Astrocyte (in vitro differentiated cells and primary cell): Measurements from ENCODE around the gene LY6G6D. TPM values are rescaled to one million over a fixed set of nuclear protein-coding genes. Genes with fewer than 3 reads are reported as not detected.

Source experiments
- DNase-seq: peaks from one replicate; pipeline ENCODE4 v3.0.0-alpha.2; 2010; ENCODE audit warnings: low read depth
- FAIRE-seq: peaks from 2 replicates; lab custom pipeline; 2011; peaks lifted over from hg19 to GRCh38; lab: Jason Lieb, UNC
- H2AFZ ChIP-seq: 2 replicates; pipeline ENCODE4 v1.6.0; 2012; ENCODE audit warnings: low read depth, low read length, inconsistent platforms
- H3K27ac ChIP-seq: 2 replicates; pipeline ENCODE4 v1.5.1; 2011; ENCODE audit warnings: low read depth, low read length, inconsistent platforms
- H3K27me3 ChIP-seq: 2 replicates; pipeline ENCODE4 v1.6.0; 2011; ENCODE audit warnings: low read length, inconsistent platforms; ENCODE audit not compliant: insufficient read depth
- H3K36me3 ChIP-seq: 2 replicates; pipeline ENCODE4 v1.5.1; 2011; ENCODE audit warnings: low read length, inconsistent platforms; ENCODE audit not compliant: insufficient read depth
- H3K4me1 ChIP-seq: 2 replicates; pipeline ENCODE4 v1.5.1; 2011; ENCODE audit warnings: low read length, inconsistent platforms; ENCODE audit not compliant: insufficient read depth
- H3K4me2 ChIP-seq: 2 replicates; pipeline ENCODE4 v1.6.0; 2012; ENCODE audit warnings: low read length, inconsistent platforms
- H3K4me3 ChIP-seq: 2 replicates; pipeline ENCODE4 v1.5.1; 2011; ENCODE audit warnings: low read depth, mild to moderate bottlenecking, low read length, inconsistent platforms; ENCODE audit not compliant: insufficient read depth
- H3K79me2 ChIP-seq: 2 replicates; pipeline ENCODE4 v1.6.0; 2012; ENCODE audit warnings: mild to moderate bottlenecking, low read length, inconsistent platforms; ENCODE audit not compliant: insufficient read depth
- H3K9ac ChIP-seq: 2 replicates; pipeline ENCODE4 v1.6.0; 2012; ENCODE audit warnings: mild to moderate bottlenecking, low read length, inconsistent platforms
- H3K9me3 ChIP-seq: 2 replicates; pipeline ENCODE4 v1.5.1; 2012; ENCODE audit warnings: low read depth, mild to moderate bottlenecking, low read length, inconsistent platforms; ENCODE audit not compliant: insufficient read depth
- H4K20me1 ChIP-seq: 2 replicates; pipeline ENCODE4 v1.6.0; 2012; ENCODE audit warnings: low read length, inconsistent platforms; ENCODE audit not compliant: insufficient read depth
- H3K27ac Mint-ChIP-seq: one replicate; pipeline ENCODE4 v1.8.0; 2021; ENCODE audit warnings: mild to moderate bottlenecking, mixed read lengths; ENCODE audit not compliant: unreplicated experiment
- H3K27me3 Mint-ChIP-seq: one replicate; pipeline ENCODE4 v1.8.0; 2021; ENCODE audit warnings: low read depth, mixed read lengths; ENCODE audit not compliant: unreplicated experiment
- H3K36me3 Mint-ChIP-seq: one replicate; pipeline ENCODE4 v1.8.0; 2021; ENCODE audit warnings: low read depth, mixed read lengths; ENCODE audit not compliant: unreplicated experiment
- H3K4me1 Mint-ChIP-seq: one replicate; pipeline ENCODE4 v1.8.0; 2021; ENCODE audit warnings: low read depth, mixed read lengths; ENCODE audit not compliant: unreplicated experiment
- H3K4me3 Mint-ChIP-seq: one replicate; pipeline ENCODE4 v1.8.0; 2021; ENCODE audit warnings: mild to moderate bottlenecking, moderate library complexity, mixed read lengths; ENCODE audit not compliant: unreplicated experiment
- H3K9me3 Mint-ChIP-seq: one replicate; pipeline ENCODE4 v1.8.0; 2021; ENCODE audit warnings: mild to moderate bottlenecking, mixed read lengths; ENCODE audit not compliant: unreplicated experiment
- EZH2 ChIP-seq: IDR thresholded peaks from 2 replicates; pipeline ENCODE4 v1.6.1; 2012; ENCODE audit warnings: mild to moderate bottlenecking, low read length, inconsistent platforms; ENCODE audit not compliant: insufficient read depth
- total RNA-seq: library from RNA; stranded (reverse); gene quantifications from 2 replicates; pipeline ENCODE4 v1.2.1, GENCODE V29; 2021
- TF ChIP-seq, protein P1 (sequence below): IDR thresholded peaks from 2 replicates; pipeline ENCODE4 v1.5.1; 2011; ENCODE audit warnings: low read depth, mild to moderate bottlenecking, inconsistent platforms, low read length, moderate library complexity; ENCODE audit not compliant: insufficient read depth

Gene LY6G6D
- total RNA-seq, 1 donor from 2014 or later, result not detected

GRCh38 chr6:31733734-31734133 is 18.6 kb downstream of the LY6G6D start:
- peak overlapping the region; percentile 99 for H3K4me3 Mint-ChIP-seq

DNA sequence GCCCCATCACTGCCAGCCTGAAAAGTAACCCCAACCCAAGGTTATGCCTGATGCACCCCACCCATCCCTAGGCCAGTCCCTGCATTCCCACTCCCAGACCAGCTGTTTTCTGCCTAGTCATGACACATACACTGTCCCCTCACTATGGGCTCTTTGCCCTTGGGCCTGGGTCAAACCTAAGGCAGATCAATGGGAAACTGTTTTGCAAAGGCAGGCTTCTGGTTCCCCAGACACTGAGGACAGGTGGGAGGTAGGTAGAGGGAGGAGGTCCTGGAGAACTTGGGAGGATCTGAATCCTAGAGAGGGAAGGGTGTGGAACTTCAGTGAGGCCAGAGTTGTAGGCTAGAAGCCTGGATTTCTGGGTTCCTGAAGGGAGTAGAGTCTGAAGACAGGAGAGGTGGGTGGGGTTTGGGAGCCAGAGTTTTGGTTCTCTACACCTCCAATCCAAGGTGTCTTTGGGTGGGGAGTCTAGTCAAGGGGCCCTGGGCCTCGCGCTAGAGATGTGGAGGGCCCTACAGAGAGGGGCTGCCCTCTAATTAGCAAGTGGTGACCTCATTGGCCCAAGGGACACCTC is 19.2 kb downstream of the LY6G6D start:
- H3K9me3 Mint-ChIP-seq, result no peaks in the 10 kb centered on the region
- Histone ChIP-seq H3K27me3 (no peaks in the 10 kb centered on the region), H3K9me3 (no peaks in the 10 kb centered on the region), H3K4me2 (peak overlapping the region; percentile 93), H3K4me3 (peak overlapping the region; percentile 88), H3K36me3 (peaks cover 32% of the 10 kb centered on the region), H4K20me1 (peaks cover 47% of the 10 kb centered on the region), H3K79me2 (peaks cover 48% of the 10 kb centered on the region), H3K4me1 (peaks cover 49% of the 10 kb centered on the region), H2AFZ (no peak overlapping the region), H3K9ac (peak overlapping the region; percentile 90), H3K27ac (peak overlapping the region; percentile 81)
- FAIRE-seq (no peak), DNase-seq (no peak)
- TF ChIP-seq, protein P1, sequence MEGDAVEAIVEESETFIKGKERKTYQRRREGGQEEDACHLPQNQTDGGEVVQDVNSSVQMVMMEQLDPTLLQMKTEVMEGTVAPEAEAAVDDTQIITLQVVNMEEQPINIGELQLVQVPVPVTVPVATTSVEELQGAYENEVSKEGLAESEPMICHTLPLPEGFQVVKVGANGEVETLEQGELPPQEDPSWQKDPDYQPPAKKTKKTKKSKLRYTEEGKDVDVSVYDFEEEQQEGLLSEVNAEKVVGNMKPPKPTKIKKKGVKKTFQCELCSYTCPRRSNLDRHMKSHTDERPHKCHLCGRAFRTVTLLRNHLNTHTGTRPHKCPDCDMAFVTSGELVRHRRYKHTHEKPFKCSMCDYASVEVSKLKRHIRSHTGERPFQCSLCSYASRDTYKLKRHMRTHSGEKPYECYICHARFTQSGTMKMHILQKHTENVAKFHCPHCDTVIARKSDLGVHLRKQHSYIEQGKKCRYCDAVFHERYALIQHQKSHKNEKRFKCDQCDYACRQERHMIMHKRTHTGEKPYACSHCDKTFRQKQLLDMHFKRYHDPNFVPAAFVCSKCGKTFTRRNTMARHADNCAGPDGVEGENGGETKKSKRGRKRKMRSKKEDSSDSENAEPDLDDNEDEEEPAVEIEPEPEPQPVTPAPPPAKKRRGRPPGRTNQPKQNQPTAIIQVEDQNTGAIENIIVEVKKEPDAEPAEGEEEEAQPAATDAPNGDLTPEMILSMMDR, result no peak
- no peak for TF ChIP-seq EZH2
- H3K27ac Mint-ChIP-seq, result peak overlapping the region; percentile 99
- H3K27me3 Mint-ChIP-seq, result no peaks in the 10 kb centered on the region
- H3K4me3 Mint-ChIP-seq, result peak overlapping the region; percentile 99
- H3K36me3 Mint-ChIP-seq, result peaks cover 16% of the 10 kb centered on the region
- H3K4me1 Mint-ChIP-seq, result peaks cover 49% of the 10 kb centered on the region

More at GRCh38 chr6:31733734-31734133, 18.6 kb downstream of the LY6G6D start:
- peaks cover 53% of the 10 kb centered on the region for H4K20me1 ChIP-seq
- H3K9me3 Mint-ChIP-seq, result no peaks in the 10 kb centered on the region
- peaks cover 47% of the 10 kb centered on the region for H3K4me1 ChIP-seq
- H3K4me3 ChIP-seq, result peak overlapping the region; percentile 88
- no peaks in the 10 kb centered on the region for H3K27me3 ChIP-seq
- peaks cover 16% of the 10 kb centered on the region for H3K36me3 Mint-ChIP-seq
- H2AFZ ChIP-seq, result no peak overlapping the region
- no peaks in the 10 kb centered on the region for H3K9me3 ChIP-seq
- H3K4me2 ChIP-seq, result peak overlapping the region; percentile 93
- peaks cover 44% of the 10 kb centered on the region for H3K4me1 Mint-ChIP-seq
- H3K79me2 ChIP-seq, result peaks cover 53% of the 10 kb centered on the region
- TF ChIP-seq, protein P1, result no peak
- TF ChIP-seq EZH2, result no peak
- peak overlapping the region; percentile 81 for H3K27ac ChIP-seq
- H3K36me3 ChIP-seq, result peaks cover 32% of the 10 kb centered on the region
- DNase-seq, result no peak
- FAIRE-seq, result no peak
- H3K9ac ChIP-seq, result peak overlapping the region; percentile 90
- peak overlapping the region; percentile 99 for H3K27ac Mint-ChIP-seq
- no peaks in the 10 kb centered on the region for H3K27me3 Mint-ChIP-seq

DNA sequence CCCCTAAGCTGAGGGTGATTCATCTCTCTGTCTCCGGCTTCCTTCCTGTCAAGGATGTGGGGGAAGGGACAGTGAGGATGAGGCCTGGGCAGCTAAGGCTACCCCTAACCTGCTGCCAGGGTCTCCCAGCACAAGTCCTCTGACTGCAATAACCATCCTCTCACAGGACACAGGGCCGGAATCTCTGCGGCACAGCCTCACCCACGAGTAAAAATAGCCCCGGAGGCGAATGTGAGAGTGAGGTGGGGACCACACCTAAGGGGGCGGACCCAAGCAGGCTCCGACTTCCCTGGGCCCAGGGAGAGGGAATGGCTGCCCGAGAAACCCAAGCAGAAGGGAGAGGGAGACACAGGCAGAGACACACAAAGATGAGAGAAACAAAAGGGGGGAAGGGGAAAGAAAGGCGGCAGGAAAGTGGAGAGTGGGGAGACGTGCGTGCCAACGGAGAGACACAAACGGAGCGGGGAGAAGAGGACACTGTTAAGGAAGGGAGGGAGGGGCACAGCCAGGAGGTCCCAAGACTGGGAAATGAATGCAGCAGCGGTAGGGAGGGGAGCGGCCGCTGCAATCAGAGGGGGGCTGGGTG is 19.8 kb downstream of the LY6G6D start:
- Histone ChIP-seq H3K4me3 (peak overlapping the region; percentile 88), H3K9ac (peak overlapping the region; percentile 90), H3K79me2 (peaks cover 46% of the 10 kb centered on the region), H3K9me3 (no peaks in the 10 kb centered on the region), H3K4me2 (peak overlapping the region; percentile 93), H3K27ac (peak overlapping the region; percentile 81), H3K4me1 (peaks cover 49% of the 10 kb centered on the region), H2AFZ (no peak overlapping the region), H3K27me3 (no peaks in the 10 kb centered on the region), H4K20me1 (peaks cover 44% of the 10 kb centered on the region), H3K36me3 (peaks cover 32% of the 10 kb centered on the region)
- no peak for FAIRE-seq
- Mint-ChIP-seq H3K4me3 (peak overlapping the region; percentile 99), H3K27ac (peak overlapping the region; percentile 99), H3K27me3 (no peaks in the 10 kb centered on the region), H3K9me3 (no peaks in the 10 kb centered on the region), H3K36me3 (peaks cover 16% of the 10 kb centered on the region), H3K4me1 (peaks cover 51% of the 10 kb centered on the region)
- TF ChIP-seq EZH2, result no peak
- TF ChIP-seq, protein P1, result no peak
- peak; percentile 55 for DNase-seq
